Keratinocyte (primary cell): ENCODE data around the gene YAE1. TPM values are rescaled to one million over a fixed set of nuclear protein-coding genes. Genes with fewer than 3 reads are reported as not detected.

Experiments used
- DNase-seq: peaks from one replicate; pipeline ENCODE4 v3.0.0-alpha.2; 2011; ENCODE audit warnings: low read depth, missing footprints, low spot score
- FAIRE-seq: peaks from 2 replicates; lab custom pipeline; 2011; peaks lifted over from hg19 to GRCh38; lab: Jason Lieb, UNC
- H2AFZ ChIP-seq: 2 replicates; pipeline ENCODE4 v1.6.0; 2012; ENCODE audit warnings: low read length, control low read depth, inconsistent platforms; ENCODE audit not compliant: control insufficient read depth
- H3K27ac ChIP-seq: 2 replicates; pipeline ENCODE4 v1.5.1; 2011; ENCODE audit warnings: low read length; ENCODE audit not compliant: control insufficient read depth, insufficient read depth
- H3K27me3 ChIP-seq: 3 replicates; pipeline ENCODE4 v1.6.0; 2011; ENCODE audit warnings: low read length; ENCODE audit not compliant: control insufficient read depth, insufficient read depth; ENCODE audit errors: extremely low read depth
- H3K36me3 ChIP-seq, 2 experiments: 2 replicates in 1 of 2; 3 replicates in 1 of 2; pipeline ENCODE4 v1.5.1; 2011; ENCODE audit warnings: low read length in 2 of 2, mild to moderate bottlenecking in 1 of 2; ENCODE audit not compliant: control insufficient read depth in 2 of 2, insufficient read depth in 2 of 2; ENCODE audit errors: extremely low read depth in 1 of 2
- H3K4me1 ChIP-seq: 3 replicates; pipeline ENCODE4 v1.5.1; 2011; ENCODE audit warnings: low read length; ENCODE audit not compliant: control insufficient read depth, insufficient read depth; ENCODE audit errors: extremely low read depth
- H3K4me2 ChIP-seq: 3 replicates; pipeline ENCODE4 v1.6.0; 2011; ENCODE audit warnings: low read depth, low read length; ENCODE audit not compliant: control insufficient read depth, insufficient read depth; ENCODE audit errors: extremely low read depth
- H3K4me3 ChIP-seq, 3 experiments: fragments of 200-600 bp in 1 of 3; sonication (generic) in 1 of 3; 2 replicates in 2 of 3; 3 replicates in 1 of 3; pipeline ENCODE4 v1.5.1; 2011 to 2016; ENCODE audit warnings: low read length in 3 of 3, mild to moderate bottlenecking in 3 of 3, control low read depth in 2 of 3, inconsistent platforms in 1 of 3, low read depth in 1 of 3, mixed read lengths in 1 of 3, mixed run types in 1 of 3, moderate library complexity in 1 of 3; ENCODE audit not compliant: control insufficient read depth in 2 of 3, insufficient read depth in 2 of 3; ENCODE audit errors: extremely low read depth in 1 of 3
- H3K79me2 ChIP-seq: 2 replicates; pipeline ENCODE4 v1.6.0; 2012; ENCODE audit warnings: low read length; ENCODE audit not compliant: control insufficient read depth, insufficient read depth
- H3K9ac ChIP-seq: 3 replicates; pipeline ENCODE4 v1.6.0; 2011; ENCODE audit warnings: low read length; ENCODE audit not compliant: control insufficient read depth, insufficient read depth; ENCODE audit errors: extremely low read depth
- H3K9me1 ChIP-seq: 3 replicates; pipeline ENCODE4 v1.6.0; 2011; ENCODE audit warnings: low read length; ENCODE audit not compliant: control insufficient read depth, insufficient read depth; ENCODE audit errors: extremely low read depth
- H3K9me3 ChIP-seq: 2 replicates; pipeline ENCODE4 v1.5.1; 2012; ENCODE audit warnings: low read depth, low read length; ENCODE audit not compliant: control insufficient read depth
- H4K20me1 ChIP-seq: 3 replicates; pipeline ENCODE4 v1.6.0; 2011; ENCODE audit warnings: low read length; ENCODE audit not compliant: control insufficient read depth, insufficient read depth; ENCODE audit errors: extremely low read depth
- CTCF ChIP-seq, 3 experiments: IDR thresholded peaks in 1 of 3; conservative IDR thresholded peaks in 1 of 3; optimal IDR thresholded peaks in 1 of 3; 2 replicates in 2 of 3; 3 replicates in 1 of 3; pipeline versions ENCODE3 to v1.5.1; 2011; ENCODE audit warnings: low read length in 3 of 3, mild to moderate bottlenecking in 3 of 3, moderate library complexity in 2 of 3, control low read depth in 1 of 3, inconsistent platforms in 1 of 3; ENCODE audit not compliant: insufficient read depth in 2 of 3; ENCODE audit errors: extremely low read depth in 1 of 3
- EZH2 ChIP-seq: IDR thresholded peaks from one replicate; pipeline ENCODE4 v1.6.1; 2012; ENCODE audit warnings: inconsistent platforms, mild to moderate bottlenecking, low read length, moderate library complexity
- dilution Hi-C: fragments of 300-500 bp; cut with MboI; formaldehyde crosslinking; loops from one replicate; pipeline ENCODE4 v1.7.0; 2020; ENCODE audit warnings: low sequenced_read_pairs; ENCODE audit not compliant: extremely low pct_ligation_motif_present
- polyA plus RNA-seq, 5 experiments: library from polyadenylated mRNA; depleted of rRNA in 3 of 5; stranded (reverse) in 3 of 5; stranded (forward) in 1 of 5; unstranded in 1 of 5; fragments of >200 nt; gene quantifications; 1 replicate in 1 of 5; 2 replicates in 3 of 5; 3 replicates in 1 of 5; pipeline versions ENCODE4 v1.2.1 to v1.2.3, GENCODE V29; 2011 to 2012; ENCODE audit warnings: missing spikeins in 2 of 5, low read depth in 1 of 5, low replicate concordance in 1 of 5

Gene YAE1
- polyA plus RNA-seq, 1 donor (not counting 4 experiments of a cell fraction or from before 2014, with no cell fraction given) = 43.7 TPM

DNA sequence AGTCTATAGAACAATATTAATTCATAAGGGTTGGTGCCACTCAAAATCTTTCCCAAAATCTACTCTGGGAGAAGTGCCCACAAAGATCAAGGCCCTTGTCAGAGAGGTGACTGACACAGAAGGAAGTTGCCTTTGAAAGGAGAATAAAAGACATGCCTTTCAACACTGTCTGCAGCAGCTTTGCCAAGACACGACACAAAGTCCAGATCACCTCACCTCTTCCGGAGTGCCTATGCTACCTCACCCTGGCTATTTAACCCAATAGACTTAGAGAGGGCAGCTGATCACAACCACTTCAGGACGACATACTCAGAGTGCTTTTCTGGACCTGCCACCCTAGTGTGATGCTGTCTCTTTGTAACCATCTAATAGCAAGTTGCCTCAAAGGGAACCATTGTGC, 49.0 kb upstream of the YAE1 start:
- dilution Hi-C loops = no loop called here
- H3K27me3 ChIP-seq = peaks cover 4% of the 10 kb centered on the region
- H3K27ac ChIP-seq = no peak overlapping the region
- no peak overlapping the region for H3K9ac ChIP-seq
- H2AFZ ChIP-seq = no peak overlapping the region
- no peaks in the 10 kb centered on the region for H3K4me1 ChIP-seq
- H3K36me3 ChIP-seq = no peaks in the 10 kb centered on the region
- FAIRE-seq (no peak), DNase-seq (no peak)
- no peaks in the 10 kb centered on the region for H3K79me2 ChIP-seq
- no peak overlapping the region for H3K4me2 ChIP-seq
- no peak overlapping the region for H3K4me3 ChIP-seq
- no peaks in the 10 kb centered on the region for H4K20me1 ChIP-seq
- H3K9me1 ChIP-seq = no peaks in the 10 kb centered on the region
- no peak for TF ChIP-seq CTCF (optimal IDR thresholded peaks at IDR 0.05 in 1 of 3, IDR thresholded peaks at IDR 0.05 in 1 of 3, conservative IDR thresholded peaks at IDR 0.05 in 1 of 3; ENCODE audit: extremely low read depth in 1 of 3, insufficient read depth in 2 of 3, low read length in 3 of 3)
- no peak for TF ChIP-seq EZH2
- no peaks in the 10 kb centered on the region for H3K9me3 ChIP-seq

- H3K79me2 ChIP-seq = no peaks in the 10 kb centered on the region
- dilution Hi-C loops = no loop called here
- no peaks in the 10 kb centered on the region for H3K9me1 ChIP-seq
- no peaks in the 10 kb centered on the region for H3K9me3 ChIP-seq
- no peak overlapping the region for H3K4me2 ChIP-seq
- H4K20me1 ChIP-seq = no peaks in the 10 kb centered on the region
- H3K4me1 ChIP-seq = no peaks in the 10 kb centered on the region
- DNase-seq = no peak
- H3K27me3 ChIP-seq = no peaks in the 10 kb centered on the region
- H3K4me3 ChIP-seq = no peak overlapping the region
- H3K36me3 ChIP-seq = no peaks in the 10 kb centered on the region
- FAIRE-seq = no peak
- TF ChIP-seq EZH2 = no peak
- no peak for TF ChIP-seq CTCF (optimal IDR thresholded peaks at IDR 0.05 in 1 of 3, IDR thresholded peaks at IDR 0.05 in 1 of 3, conservative IDR thresholded peaks at IDR 0.05 in 1 of 3; ENCODE audit: extremely low read depth in 1 of 3, insufficient read depth in 2 of 3, low read length in 3 of 3)
- H3K9ac ChIP-seq = no peak overlapping the region
- no peak overlapping the region for H2AFZ ChIP-seq
- H3K27ac ChIP-seq = no peak overlapping the region
Measured at GRCh38 chr7:39525926-39526325, 40.3 kb upstream of the YAE1 start.
